Subcutaneous adipose tissue (tissue), 4 donors: ENCODE data around the gene TMEM259. TPM values are rescaled to one million over a fixed set of nuclear protein-coding genes. Genes with fewer than 3 reads are reported as not detected.

Experiments
- total RNA-seq, 4 donors: library from RNA; depleted of rRNA; stranded (reverse); fragments of >200 nt; gene quantifications; one replicate each; pipeline ENCODE4 v1.1.0, GENCODE V29; 2016
- TF ChIP-seq, protein P1 (sequence below): fragments of 450-650 bp; IDR thresholded peaks from one replicate; pipeline ENCODE4 v1.5.1; 2016; ENCODE audit warnings: low read depth, mild to moderate bottlenecking, control low read depth, antibody characterized with exemption, moderate library complexity

TMEM259 gene
- total RNA-seq, 4 donors from 2014 or later, result 65.1 to 193 (median 94.0) TPM

DNA sequence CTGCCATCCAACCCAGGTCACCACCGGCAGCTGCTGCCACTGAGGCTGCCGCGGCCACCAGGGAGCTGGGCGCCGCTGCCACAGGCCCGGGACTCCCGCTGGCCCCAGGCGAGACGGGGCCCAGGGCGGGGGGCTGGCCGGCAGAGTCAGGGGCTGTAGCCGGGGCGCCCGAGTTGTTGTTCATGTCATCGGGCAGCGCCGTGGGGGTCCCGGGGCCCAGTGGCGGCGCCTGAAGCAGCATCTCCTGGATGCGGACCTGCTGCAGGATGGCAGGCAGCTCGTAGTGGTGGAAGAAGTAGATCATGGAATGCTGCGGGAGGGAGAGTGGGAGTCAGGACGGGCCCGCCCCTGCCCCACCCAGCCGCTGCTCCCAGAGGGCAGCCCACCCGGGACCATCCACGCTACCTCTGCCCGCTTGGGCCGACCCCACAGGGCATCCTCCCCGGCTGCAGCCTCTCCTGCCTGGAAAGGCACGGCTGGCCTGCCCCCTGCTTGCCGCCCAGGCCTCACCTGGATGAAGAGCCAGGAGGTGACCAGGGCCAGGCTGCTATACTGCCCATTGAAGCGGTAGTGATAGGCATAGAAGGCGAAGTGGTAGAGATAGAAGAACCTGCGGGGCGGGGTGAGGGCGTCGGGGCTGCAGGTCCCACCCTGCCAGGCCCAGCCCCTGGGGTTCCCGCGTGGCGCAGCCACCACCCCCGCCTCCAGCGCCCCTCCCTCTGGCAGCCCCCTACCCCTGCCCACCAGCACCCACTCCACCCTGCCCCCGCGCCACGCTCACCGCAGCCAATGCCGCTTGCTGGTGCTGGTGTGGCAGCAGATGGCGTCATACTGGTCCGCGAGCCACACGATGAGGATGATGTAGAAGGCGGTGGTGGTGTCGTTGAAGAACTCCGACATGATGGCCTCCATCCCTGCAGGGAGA, 10.1 kb downstream of the TMEM259 start:
- TF ChIP-seq, protein P1, sequence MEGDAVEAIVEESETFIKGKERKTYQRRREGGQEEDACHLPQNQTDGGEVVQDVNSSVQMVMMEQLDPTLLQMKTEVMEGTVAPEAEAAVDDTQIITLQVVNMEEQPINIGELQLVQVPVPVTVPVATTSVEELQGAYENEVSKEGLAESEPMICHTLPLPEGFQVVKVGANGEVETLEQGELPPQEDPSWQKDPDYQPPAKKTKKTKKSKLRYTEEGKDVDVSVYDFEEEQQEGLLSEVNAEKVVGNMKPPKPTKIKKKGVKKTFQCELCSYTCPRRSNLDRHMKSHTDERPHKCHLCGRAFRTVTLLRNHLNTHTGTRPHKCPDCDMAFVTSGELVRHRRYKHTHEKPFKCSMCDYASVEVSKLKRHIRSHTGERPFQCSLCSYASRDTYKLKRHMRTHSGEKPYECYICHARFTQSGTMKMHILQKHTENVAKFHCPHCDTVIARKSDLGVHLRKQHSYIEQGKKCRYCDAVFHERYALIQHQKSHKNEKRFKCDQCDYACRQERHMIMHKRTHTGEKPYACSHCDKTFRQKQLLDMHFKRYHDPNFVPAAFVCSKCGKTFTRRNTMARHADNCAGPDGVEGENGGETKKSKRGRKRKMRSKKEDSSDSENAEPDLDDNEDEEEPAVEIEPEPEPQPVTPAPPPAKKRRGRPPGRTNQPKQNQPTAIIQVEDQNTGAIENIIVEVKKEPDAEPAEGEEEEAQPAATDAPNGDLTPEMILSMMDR, result no peak

DNA sequence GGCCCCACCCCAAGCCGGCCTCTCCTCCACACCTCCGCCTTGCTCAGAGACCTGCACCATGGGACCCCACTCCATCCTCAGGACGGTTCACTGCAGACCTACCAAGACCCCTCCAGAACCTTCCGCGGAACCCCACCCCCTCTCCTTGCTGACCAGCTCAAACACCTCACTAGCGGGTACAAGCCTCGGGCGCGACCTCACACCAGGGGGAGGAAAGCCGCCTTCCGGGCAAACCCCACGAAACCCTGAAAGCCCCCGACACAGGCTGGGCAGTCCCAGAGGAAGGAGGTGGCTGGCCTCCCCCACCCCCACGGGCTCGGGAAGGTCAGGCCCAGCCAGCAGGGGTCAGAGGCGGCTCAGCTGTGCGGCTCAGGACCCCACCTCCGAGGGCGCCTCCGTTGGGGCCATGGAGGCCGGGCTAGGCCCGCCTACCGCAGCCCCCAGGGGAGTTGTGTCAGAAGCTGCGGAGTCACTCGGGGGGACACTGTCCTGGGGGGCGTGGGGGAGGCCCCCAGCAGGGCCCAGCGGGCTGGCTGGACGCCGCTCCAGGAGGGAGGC, 10.9 kb downstream of the TMEM259 start:
- TF ChIP-seq, protein P1, result no peak

DNA sequence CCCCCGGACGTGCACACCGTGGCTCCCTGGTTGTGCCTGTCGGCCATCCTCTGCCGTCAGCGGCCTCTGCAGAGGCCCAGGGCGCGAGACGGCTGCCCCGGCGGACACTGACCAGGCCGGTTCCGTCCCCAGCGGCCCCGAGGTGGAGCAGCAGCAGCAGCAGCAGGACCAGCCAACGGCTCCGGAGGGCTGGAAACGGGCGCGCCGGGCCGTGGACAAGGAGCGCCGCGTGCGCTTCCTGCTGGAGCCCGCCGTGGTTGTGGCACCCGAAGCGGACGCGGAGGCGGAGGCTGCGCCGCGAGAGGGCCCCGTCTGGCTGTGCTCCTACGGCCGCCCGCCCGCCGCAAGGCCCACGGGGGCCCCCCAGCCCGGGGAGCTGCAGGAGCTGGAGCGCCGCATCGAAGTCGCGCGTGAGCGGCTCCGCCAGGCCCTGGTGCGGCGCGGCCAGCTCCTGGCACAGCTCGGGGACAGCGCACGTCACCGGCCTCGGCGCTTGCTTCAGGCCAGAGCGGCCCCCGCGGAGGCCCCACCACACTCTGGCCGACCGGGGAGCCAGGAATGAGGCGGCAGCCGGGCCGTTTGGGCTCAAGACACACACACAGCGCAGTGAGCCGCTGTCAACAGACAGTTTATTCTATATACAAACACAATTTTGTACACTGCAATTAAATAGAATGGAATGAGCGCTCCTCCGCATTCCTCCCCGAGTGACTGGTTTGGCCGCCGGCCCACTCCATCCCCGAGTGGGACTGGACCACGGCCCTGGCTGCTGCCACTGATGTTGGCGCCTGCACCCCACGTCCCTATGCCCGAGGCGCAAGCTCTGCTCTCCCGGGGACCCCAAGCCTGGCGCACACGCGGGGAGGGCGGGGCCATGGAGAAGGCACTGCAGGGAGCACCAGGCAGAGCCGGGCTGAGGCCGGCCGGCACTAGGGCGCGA, 11.6 kb downstream of the TMEM259 start:
- TF ChIP-seq, protein P1, result no peak

DNA sequence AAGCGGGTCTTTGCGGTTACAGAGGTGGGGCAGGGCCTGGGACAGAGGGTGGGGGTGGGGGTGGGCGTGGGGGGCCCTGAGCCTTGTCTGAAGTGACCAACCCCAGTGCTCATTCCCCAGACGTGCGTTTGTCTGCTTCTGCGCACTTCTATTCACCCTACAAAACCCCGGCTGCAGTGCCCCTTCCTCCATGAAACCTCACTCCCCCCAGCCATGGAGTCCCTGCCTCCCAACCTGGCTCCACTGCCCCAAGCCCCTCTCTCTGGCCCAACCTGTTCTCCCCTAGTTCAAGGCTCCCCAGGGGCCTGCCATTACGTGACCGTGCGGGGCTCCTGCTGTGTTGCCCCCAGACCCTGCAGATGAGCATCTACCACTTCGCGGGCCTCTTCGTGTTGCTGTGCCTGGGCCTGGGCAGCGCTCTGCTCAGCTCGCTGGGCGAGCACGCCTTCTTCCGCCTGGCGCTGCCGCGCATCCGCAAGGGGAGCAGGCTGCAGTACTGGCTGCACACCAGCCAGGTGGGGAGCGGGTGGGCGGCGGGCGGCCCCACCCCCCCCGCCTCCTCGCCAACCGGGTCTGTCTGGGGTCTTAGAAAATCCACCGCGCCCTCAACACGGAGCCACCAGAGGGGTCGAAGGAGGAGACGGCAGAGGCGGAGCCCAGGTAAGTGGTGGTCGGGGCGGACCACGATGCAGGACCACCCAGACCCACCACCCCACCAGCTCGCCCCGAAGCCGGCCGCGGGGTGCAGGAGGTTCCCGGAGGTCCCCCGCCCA, 12.5 kb downstream of the TMEM259 start:
- TF ChIP-seq, protein P1, result no peak

DNA sequence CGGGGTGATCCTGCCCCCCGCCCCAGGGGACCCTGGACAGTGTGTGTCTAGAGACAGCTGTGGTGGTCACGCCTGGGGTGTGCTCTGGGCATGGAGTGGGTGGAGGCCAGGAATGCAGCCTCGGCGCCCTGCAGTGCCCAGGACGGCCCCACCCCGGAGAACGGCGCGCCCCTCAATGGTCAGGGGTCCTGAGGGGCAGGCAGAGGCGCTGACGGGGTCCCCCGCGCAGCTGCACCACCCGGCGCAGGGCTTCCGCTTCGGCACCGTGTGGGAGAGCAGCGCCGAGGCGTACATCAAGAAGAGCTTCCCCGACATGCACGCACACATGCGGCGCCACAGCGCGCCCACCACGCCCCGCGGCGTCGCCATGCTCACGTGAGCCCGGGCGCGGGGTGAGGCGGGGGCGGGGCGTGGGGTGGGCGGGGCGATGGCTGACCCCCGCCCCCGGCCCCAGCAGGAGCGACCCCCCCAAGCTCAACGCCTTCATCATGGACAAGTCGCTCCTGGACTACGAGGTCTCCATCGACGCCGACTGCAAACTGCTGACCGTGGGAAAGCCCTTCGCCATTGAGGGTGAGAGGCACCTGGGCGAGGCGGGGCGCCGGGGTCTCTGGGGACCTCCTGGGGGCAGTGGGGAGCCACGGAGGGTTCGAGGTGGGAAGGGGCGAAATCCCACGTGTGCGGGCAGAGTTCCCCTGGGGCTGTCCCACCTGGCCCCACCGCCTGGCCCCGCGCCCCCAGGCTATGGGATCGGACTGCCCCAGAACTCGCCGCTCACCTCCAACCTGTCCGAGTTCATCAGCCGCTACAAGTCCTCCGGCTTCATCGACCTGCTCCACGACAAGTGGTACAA, 13.3 kb downstream of the TMEM259 start:
- TF ChIP-seq, protein P1, result no peak

DNA sequence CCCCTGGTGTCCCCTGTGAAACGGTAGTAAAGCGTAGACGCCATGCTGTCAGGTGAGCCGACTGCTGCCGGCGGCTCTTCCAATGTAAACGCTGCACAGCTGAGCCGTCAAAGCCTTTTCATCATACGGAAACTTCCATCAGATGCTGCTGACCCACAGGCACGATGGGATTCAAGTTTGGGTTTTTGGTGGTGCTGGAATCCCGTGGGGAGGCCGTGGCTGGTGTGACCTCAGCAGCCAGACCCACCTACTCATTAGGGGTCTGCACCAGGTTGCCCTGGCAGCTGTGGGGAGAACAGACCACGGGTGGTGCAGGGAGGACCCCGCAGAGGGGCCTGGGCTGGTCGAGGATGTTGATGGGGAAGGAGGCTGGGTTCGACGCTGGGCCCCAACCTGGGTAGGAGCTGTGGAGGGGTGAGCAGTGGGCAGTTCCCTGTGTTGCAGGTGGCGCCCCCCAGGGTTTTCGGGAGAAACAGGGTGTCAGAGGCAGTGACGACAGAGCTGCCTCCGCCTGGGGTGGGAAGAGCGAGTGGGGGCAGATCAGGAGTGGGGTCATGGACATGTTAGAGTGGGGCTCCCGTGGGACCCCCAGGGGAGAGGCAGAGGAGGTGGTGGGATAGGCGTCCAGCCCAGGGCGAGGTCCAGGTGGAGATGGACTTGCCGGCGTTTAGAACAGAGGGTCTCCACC, 14.1 kb downstream of the TMEM259 start:
- TF ChIP-seq, protein P1, result no peak
